Measurements from ENCODE around the gene CC2D1A. TPM values are rescaled to one million over a fixed set of nuclear protein-coding genes. Genes with fewer than 3 reads are reported as not detected.

The CC2D1A gene
- polyA plus RNA-seq, 6 donors from 2014 or later, result 2.9 to 13.9 (median 4.3) TPM

DNA sequence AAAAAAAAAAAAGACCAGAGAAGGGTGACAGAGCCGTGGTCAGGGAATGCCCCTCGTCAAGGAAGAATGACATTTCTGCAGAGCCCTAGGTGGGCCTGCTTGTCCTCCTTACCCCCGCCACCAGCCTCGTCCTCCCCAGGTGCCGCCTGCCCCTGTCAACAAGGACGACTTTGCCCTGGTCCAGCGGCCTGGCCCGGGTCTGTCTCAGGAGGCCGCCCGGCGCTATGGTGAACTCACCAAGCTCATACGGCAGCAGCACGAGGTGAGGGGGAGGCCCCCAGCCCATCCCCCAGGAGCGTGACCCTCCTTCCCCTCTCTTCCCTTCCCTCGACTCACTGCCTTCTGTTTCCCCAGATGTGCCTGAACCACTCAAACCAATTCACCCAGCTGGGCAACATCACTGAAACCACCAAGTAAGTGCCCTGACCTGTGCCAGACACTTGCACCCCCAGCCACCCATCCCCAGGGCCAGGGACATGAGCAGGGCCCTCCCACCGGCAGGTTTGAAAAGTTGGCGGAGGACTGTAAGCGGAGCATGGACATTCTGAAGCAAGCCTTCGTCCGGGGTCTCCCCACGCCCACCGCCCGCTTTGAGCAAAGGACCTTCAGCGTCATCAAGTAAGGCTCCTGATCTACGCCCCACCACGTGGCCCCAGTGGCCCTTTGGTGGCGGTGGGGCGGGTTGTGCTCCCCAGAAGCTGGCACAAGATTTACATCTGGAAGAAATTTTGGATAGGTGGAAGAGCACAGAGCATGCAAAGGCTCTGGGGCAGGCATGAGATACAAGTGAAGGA is 17.4 kb downstream of the CC2D1A start:
- Mint-ChIP-seq H3K36me3 (peaks cover 12 to 28% of the 10 kb centered on the region in 2 donors), H3K4me1 (peaks cover 0 to 8% (median 5%) of the 10 kb centered on the region in 3 donors), H3K27ac (no peak overlapping the region), H3K4me3 (peak overlapping the region in 1 of 8 donors; percentile 13), H3K27me3 (no peaks in the 10 kb centered on the region), H3K9me3 (peaks cover 0 to 5% (median 0%) of the 10 kb centered on the region in 7 donors)
- no peak for ATAC-seq (ENCODE audit: low read depth in 2 of 2)
- no peak for DNase-seq

DNA sequence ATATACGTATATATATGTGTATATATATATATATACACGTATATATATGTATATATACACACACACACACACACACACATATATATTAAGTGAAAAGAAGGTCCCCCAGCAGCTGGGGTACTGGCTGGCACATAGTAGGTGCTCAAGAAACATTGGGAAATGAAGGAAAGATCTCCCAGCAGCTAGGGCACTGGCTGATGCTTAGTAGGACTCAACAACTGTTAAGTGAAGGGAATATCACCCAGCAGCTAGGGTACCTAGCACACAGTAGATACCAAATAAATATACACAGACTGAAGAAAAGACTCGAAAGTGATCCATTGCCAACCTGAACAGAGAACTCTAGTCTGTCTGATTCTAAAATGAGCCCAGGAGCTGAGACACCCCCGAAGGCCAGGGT is 20.0 kb downstream of the CC2D1A start:
- H3K36me3 Mint-ChIP-seq, result peaks cover 12 to 28% of the 10 kb centered on the region in 2 donors
- H3K27ac Mint-ChIP-seq, result no peak overlapping the region
- no peak for ATAC-seq (ENCODE audit: low read depth in 2 of 2)

DNA sequence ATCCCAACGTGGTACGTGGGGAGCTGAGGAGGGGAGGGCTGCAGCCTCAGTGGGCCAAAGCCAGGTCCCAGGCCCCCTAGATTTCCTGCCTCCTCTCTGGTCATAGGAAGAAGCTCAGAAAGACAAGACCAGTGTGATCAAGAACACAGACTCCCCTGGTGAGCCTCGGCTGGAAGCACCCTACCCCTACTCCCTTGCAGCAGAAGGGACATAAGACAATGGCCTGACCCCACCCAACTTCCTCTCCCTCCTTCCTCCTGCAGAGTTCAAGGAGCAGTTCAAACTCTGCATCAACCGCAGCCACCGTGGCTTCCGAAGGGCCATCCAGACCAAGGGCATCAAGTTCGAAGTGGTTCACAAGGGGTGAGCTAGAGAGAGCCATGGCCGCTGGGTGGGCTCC is 20.7 kb downstream of the CC2D1A start:
- peaks cover 0 to 3% (median 0%) of the 10 kb centered on the region in 7 donors for H3K9me3 Mint-ChIP-seq
- DNase-seq, result no peak
- peaks cover 12 to 23% of the 10 kb centered on the region in 2 donors for H3K36me3 Mint-ChIP-seq
- H3K4me1 Mint-ChIP-seq, result peaks cover 0 to 5% (median 4%) of the 10 kb centered on the region in 3 donors
- no peaks in the 10 kb centered on the region for H3K27me3 Mint-ChIP-seq
- no peak for ATAC-seq (ENCODE audit: low read depth in 2 of 2)
- H3K4me3 Mint-ChIP-seq, result no peak overlapping the region
- H3K27ac Mint-ChIP-seq, result peak overlapping the region in 1 of 6 donors; percentile 16

More for the DNA sequence above, 20.0 kb downstream of the CC2D1A start:
- Mint-ChIP-seq H3K4me3 (no peak overlapping the region), H3K9me3 (peaks cover 0 to 3% (median 0%) of the 10 kb centered on the region in 7 donors), H3K4me1 (peaks cover 0 to 6% (median 5%) of the 10 kb centered on the region in 3 donors), H3K27me3 (no peaks in the 10 kb centered on the region)
- DNase-seq, result no peak

DNA sequence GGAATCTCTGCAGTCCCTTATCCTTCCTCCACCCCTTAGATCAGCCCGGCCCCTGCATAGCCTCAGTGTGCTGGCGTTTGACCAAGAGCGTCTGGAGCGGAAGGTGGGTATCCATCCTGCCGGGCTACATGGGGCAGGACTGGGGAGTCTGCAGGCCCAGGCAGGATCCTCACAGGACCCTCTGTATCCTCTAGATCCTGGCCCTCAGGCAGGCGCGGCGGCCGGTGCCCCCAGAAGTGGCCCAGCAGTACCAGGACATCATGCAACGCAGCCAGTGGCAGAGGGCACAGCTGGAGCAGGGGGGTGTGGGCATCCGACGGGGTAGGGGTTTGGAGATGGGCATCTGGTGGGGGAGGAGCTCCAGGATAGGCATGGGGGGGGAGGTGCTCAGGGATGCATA is 23.3 kb downstream of the CC2D1A start:
- H3K4me3 Mint-ChIP-seq, result no peak overlapping the region
- peaks cover 0 to 13% (median 5%) of the 10 kb centered on the region in 3 donors for H3K4me1 Mint-ChIP-seq
- no peaks in the 10 kb centered on the region for H3K9me3 Mint-ChIP-seq
- no peak for DNase-seq
- peaks cover 6 to 12% (median 7%) of the 10 kb centered on the region in 3 donors for H3K27me3 Mint-ChIP-seq
- H3K27ac Mint-ChIP-seq, result peak overlapping the region in 1 of 6 donors; percentile 19
- peaks cover 5 to 13% of the 10 kb centered on the region in 2 donors for H3K36me3 Mint-ChIP-seq
- no peak for ATAC-seq (ENCODE audit: low read depth in 2 of 2)

DNA sequence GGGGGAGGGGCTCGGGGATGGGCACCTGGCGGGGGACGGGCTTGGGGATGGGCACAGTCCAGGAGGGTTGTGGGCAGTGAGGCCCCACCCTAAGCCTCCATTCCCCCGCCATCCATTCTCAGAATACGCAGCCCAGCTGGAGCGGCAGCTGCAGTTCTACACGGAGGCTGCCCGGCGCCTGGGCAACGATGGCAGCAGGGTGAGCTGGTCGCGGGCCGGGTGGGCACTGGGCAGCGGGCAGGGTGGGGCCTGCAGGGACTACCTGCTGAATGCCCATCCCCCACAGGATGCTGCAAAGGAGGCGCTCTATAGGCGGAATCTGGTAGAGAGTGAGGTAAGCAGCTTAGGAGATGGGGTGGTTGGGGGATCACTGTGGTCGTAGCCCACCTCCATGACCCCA is 24.0 kb downstream of the CC2D1A start:
- Mint-ChIP-seq H3K4me1 (peaks cover 0 to 16% (median 11%) of the 10 kb centered on the region in 3 donors), H3K9me3 (no peaks in the 10 kb centered on the region), H3K27ac (no peak overlapping the region), H3K36me3 (peaks cover 1 to 8% of the 10 kb centered on the region in 2 donors), H3K4me3 (no peak overlapping the region), H3K27me3 (peaks cover 7 to 18% (median 12%) of the 10 kb centered on the region in 3 donors)
- no peak for DNase-seq
- ATAC-seq (ENCODE audit: low read depth in 2 of 2), result no peak

DNA sequence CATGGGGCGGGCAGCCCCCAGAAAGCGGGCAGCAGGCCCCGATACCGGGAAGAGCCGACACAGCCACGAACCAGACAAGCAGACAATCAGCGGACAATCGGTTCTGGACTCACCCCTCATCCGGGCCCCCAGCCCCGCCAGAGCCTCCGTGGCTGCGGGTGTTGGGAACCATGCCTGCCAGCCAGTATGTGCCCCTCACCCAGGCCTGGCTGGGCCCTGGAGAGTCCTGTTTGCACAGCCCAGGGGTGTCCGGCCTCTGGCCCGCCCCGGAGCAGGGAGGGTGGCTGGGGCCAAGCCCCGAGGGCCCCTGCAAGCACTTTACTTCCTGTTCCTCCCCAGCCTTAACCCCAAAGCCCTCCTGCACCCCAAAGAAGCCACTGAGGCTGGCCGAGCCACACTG is 24.4 kb downstream of the CC2D1A start:
- Mint-ChIP-seq H3K4me3 (no peak overlapping the region), H3K36me3 (peaks cover 0 to 5% of the 10 kb centered on the region in 2 donors), H3K9me3 (no peaks in the 10 kb centered on the region), H3K27me3 (peaks cover 7 to 19% (median 12%) of the 10 kb centered on the region in 3 donors), H3K27ac (no peak overlapping the region), H3K4me1 (peaks cover 0 to 16% (median 13%) of the 10 kb centered on the region in 3 donors)
- DNase-seq, result no peak
- ATAC-seq (ENCODE audit: low read depth in 2 of 2), result no peak

DNA sequence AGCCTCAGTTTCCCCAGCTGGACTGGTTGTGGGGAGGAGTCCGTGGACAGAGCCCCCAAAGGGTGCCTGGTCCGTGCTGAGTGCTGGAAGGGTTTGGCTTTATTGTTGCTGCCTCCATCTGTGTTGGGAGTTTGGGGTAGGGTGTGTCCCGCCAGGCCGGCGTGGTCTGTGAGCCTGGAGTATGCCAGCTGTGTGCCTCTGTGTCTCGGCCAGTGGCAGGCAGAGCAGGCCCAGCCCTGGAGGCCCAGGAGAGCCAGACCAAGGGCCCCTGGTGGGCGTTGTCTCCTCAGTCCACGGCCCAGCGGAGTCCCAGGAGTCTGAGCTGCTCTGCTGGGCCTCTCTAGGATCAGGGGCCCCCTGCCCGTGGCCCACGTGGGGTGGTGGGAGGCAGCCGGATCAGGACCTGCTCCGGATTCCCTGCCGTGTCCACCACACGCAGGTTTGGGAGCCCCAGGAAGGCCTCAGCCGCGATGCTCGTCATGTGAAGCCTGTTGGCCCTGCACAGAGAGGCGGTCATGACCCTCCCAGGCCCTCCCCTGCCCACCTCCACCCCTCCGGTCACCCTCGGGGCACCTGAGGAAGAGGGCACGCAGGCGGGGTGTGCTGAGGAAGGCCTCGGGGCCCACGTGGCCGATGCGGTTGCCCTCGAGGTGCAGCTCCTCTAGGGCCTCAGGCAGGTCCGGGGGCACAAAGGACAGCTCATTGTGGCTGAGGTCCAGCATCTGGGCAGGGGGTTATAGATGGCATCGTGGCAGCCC is 25.6 kb downstream of the CC2D1A start:
- H3K27me3 Mint-ChIP-seq, result peaks cover 7 to 19% (median 12%) of the 10 kb centered on the region in 3 donors
- DNase-seq (no peak), ATAC-seq (ENCODE audit: low read depth in 2 of 2) (no peak)
- no peaks in the 10 kb centered on the region for H3K9me3 Mint-ChIP-seq
- H3K27ac Mint-ChIP-seq, result no peak overlapping the region
- H3K4me3 Mint-ChIP-seq, result no peak overlapping the region
- peaks cover 0 to 5% of the 10 kb centered on the region in 2 donors for H3K36me3 Mint-ChIP-seq
- peaks cover 0 to 16% (median 13%) of the 10 kb centered on the region in 3 donors for H3K4me1 Mint-ChIP-seq

DNA sequence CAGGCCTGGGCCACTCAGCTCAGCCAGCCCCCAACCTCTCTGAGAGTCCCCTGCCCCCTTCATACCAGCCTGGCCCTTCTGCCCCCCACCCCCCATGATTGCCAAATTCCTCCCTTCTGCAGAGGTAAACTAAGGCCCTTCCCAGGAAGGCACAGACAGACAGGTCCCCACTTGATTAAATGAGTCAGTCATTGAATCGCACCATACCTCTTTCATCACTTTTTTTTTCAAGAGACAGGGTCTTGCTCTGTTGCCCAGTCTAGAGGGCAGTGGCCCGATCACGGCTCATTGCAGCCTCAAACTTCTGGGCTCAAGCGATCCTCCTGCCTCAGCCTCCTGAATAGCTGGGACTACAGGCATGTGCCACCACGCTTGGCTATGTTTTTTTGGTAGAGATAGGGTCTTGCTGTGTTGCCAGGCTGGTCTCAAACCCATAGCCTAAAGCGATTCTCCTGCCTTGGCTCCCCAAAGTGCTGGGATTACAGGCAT is 26.2 kb downstream of the CC2D1A start:
- no peak overlapping the region for H3K4me3 Mint-ChIP-seq
- DNase-seq (no peak), ATAC-seq (ENCODE audit: low read depth in 2 of 2) (no peak)
- peaks cover 9 to 21% (median 12%) of the 10 kb centered on the region in 3 donors for H3K27me3 Mint-ChIP-seq
- H3K27ac Mint-ChIP-seq, result no peak overlapping the region
- H3K4me1 Mint-ChIP-seq, result peaks cover 0 to 16% (median 13%) of the 10 kb centered on the region in 3 donors
- peaks cover 0 to 5% of the 10 kb centered on the region in 2 donors for H3K36me3 Mint-ChIP-seq
- H3K9me3 Mint-ChIP-seq, result no peaks in the 10 kb centered on the region

DNA sequence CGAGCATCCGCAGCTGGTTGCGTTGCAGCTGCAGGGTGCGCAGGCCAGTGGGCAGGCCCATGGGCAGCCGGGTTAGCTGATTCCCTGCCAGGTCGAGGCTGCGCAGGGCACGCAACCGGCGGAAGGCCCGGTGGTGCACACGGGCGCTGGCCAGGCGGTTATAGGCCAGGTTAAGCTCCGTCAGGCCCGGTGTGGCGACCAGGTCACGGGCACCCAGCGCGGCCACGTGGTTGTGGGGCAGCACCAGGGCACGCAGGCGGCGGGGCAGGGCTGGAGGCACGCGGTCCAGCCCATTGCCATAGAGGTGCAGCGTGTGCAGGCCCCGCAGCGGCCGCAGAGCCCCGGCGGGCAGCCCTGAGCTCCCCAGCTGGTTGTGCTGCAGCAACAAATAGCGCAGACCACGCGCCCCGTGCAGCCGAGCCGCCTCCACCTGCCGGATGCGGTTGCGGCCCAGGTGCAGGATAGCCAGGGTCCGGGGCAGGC is 27.0 kb downstream of the CC2D1A start:
- peaks cover 2 to 17% (median 16%) of the 10 kb centered on the region in 3 donors for H3K4me1 Mint-ChIP-seq
- H3K9me3 Mint-ChIP-seq, result no peaks in the 10 kb centered on the region
- peaks cover 0 to 5% of the 10 kb centered on the region in 2 donors for H3K36me3 Mint-ChIP-seq
- peaks cover 12 to 28% (median 16%) of the 10 kb centered on the region in 3 donors for H3K27me3 Mint-ChIP-seq
- no peak overlapping the region for H3K27ac Mint-ChIP-seq
- DNase-seq (no peak), ATAC-seq (ENCODE audit: low read depth in 2 of 2) (no peak)
- no peak overlapping the region for H3K4me3 Mint-ChIP-seq

DNA sequence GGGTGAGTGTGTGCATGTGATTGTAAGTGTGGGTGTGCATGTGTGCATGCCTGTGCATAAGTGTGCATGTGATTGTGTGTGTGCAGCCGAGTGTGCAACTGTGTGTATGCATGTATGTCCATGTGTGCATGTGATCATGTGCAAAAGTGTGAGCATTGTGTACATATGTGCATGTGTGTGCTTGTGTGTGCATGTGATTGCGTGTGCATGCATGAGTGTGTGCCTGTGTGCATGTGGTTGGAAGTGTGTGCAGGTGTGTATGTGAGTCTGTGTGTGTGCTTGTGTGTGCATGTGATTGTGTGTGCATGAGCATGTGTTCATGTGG is 28.7 kb downstream of the CC2D1A start:
- Mint-ChIP-seq H3K4me1 (peaks cover 2 to 17% (median 16%) of the 10 kb centered on the region in 3 donors), H3K36me3 (no peaks in the 10 kb centered on the region), H3K27me3 (peaks cover 12 to 33% (median 16%) of the 10 kb centered on the region in 3 donors), H3K4me3 (no peak overlapping the region), H3K9me3 (no peaks in the 10 kb centered on the region), H3K27ac (no peak overlapping the region)
- DNase-seq (no peak), ATAC-seq (ENCODE audit: low read depth in 2 of 2) (no peak)

DNA sequence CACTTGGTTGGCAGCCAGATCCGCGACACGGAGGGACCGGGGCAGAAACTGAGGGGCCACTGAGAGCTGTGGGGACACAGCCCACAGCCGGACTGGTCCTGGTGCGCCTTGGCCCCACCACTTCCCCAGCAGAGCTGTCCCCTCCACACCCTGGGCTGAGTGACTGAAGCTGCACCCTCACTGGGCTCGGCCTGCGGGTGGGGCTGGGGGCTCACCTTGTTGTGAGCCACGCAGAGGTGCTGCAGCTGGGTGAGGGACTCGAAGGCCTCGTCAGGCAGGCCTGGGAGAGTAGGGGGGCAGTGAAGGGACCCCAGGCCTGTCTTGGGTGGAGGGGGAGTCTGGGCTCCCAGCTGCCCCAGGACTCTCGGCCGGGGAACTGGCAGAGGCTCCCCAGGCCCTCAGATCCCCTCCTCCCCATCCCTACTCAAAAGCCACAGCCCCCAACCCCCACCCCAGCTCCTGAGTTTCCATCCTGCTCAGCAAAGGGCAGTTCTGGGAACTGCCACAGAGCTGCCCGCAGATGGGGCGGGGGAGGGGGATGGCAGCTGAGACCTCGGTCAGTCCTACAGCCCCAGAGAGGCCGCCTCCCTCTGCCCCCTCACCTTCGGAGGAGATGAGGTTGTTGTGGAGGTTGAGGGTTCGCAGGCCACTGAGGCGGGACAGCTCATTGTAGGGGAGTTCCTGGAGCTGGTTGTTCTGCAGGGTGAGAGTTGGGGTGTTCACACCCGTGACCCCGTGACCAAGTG is 29.9 kb downstream of the CC2D1A start:
- Mint-ChIP-seq H3K4me1 (peaks cover 2 to 17% (median 16%) of the 10 kb centered on the region in 3 donors), H3K9me3 (no peaks in the 10 kb centered on the region), H3K4me3 (no peak overlapping the region), H3K27me3 (peaks cover 12 to 33% (median 16%) of the 10 kb centered on the region in 3 donors), H3K36me3 (no peaks in the 10 kb centered on the region), H3K27ac (no peak overlapping the region)
- ATAC-seq (ENCODE audit: low read depth in 2 of 2) (no peak), DNase-seq (no peak)

DNA sequence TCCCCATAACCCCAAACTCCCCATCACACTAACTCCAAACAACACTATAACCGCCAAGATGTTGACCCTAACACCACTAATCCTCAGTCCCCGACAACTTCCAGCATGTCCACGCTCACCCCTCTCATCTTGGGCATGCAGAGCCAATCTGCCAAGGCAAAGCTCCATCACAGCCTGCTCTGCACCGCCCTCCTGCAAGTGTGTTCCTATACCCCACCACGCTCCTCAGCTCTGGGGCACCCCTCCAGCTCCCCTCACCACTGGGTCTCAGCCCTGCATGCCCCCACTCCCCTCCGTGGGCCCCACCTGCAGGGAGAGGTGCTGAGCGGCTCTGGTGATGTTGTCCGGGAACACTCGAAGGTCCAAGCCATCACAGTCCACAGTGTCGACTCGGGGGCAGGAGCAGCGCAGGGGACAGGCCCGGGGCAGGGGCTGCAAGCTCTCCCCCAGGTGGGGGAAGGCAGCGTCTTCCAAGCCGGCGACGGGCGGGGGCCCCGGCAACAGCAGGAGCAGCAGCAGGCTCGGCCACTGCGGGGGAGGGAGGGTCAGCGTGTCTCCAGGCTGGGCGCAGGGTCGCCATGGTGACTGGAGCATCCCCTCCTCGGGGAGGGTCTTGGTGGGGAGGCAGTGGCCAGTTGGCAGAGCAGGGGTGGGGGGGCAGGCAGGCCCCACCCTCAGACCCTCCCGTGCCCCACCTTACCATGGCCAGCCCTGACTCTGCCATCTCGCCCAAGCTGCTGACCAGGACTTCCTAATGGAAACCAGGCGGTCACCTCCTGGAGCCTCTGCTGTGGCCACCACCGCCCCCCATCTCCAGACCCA is 31.7 kb downstream of the CC2D1A start:
- peaks cover 2 to 17% (median 16%) of the 10 kb centered on the region in 3 donors for H3K4me1 Mint-ChIP-seq

More for the DNA sequence above, 31.7 kb downstream of the CC2D1A start:
- Mint-ChIP-seq H3K27me3 (peaks cover 12 to 33% (median 16%) of the 10 kb centered on the region in 3 donors), H3K4me3 (no peak overlapping the region), H3K9me3 (no peaks in the 10 kb centered on the region), H3K36me3 (no peaks in the 10 kb centered on the region), H3K27ac (no peak overlapping the region)
- no peak for DNase-seq
- no peak for ATAC-seq (ENCODE audit: low read depth in 2 of 2)
